Gastrocnemius medialis (tissue), 4 donors: ENCODE measurements around the gene HOXA9.

ENCODE experiments used
- CTCF ChIP-seq, 5 experiments: fragments of 450-650 bp in 3 of 5; fragments of 200-600 bp in 2 of 5; sonication (generic) in 2 of 5; IDR thresholded peaks in 4 of 5; conservative IDR thresholded peaks in 1 of 5; 1 replicate in 4 of 5; 2 replicates in 1 of 5; pipeline ENCODE4 v1.5.1; 2016 to 2019; ENCODE audit warnings: antibody characterized with exemption in 5 of 5, mild to moderate bottlenecking in 3 of 5, moderate library complexity in 3 of 5
- POLR2A ChIP-seq, 2 donors: fragments of 450-650 bp; IDR thresholded peaks; one replicate each; pipeline ENCODE4 v1.6.1; 2017; ENCODE audit warnings: antibody characterized with exemption in 2 of 2, mild to moderate bottlenecking in 2 of 2, moderate library complexity in 2 of 2

GRCh38 chr7:27184337-27185012, 19.1 kb upstream of the HOXA9 start:
- TF ChIP-seq POLR2A (IDR thresholded peaks at IDR 0.05) (peak in 1 of 2 donors; percentile 30), CTCF (IDR thresholded peaks at IDR 0.05 in 4 of 5, conservative IDR thresholded peaks at IDR 0.05 in 1 of 5) (no peak)
